GM12872 (cell line): ENCODE results near the gene DPP3.

ENCODE experiments used
- CTCF ChIP-seq: IDR thresholded peaks from 3 replicates; pipeline ENCODE4 v1.5.1; 2011; ENCODE audit warnings: low read depth, mild to moderate bottlenecking, low read length, moderate library complexity; ENCODE audit not compliant: insufficient read depth

DPP3 gene

GRCh38 chr11:66523611-66524010, 43.4 kb downstream of the DPP3 start:
- TF ChIP-seq CTCF: no peak

GRCh38 chr11:66524304-66525040, 44.2 kb downstream of the DPP3 start:
- TF ChIP-seq CTCF: no peak

GRCh38 chr11:66529069-66529468, 48.8 kb downstream of the DPP3 start:
- TF ChIP-seq CTCF: no peak

- no peak for TF ChIP-seq CTCF
These were observed 49.4 kb downstream of the DPP3 start for GRCh38 chr11:66529655-66530054.

GRCh38 chr11:66530927-66531709, 50.9 kb downstream of the DPP3 start:
- no peak for TF ChIP-seq CTCF

- no peak for TF ChIP-seq CTCF
These were observed 51.6 kb downstream of the DPP3 start for GRCh38 chr11:66531841-66532240.

- TF ChIP-seq CTCF: no peak
These were observed 52.5 kb downstream of the DPP3 start for GRCh38 chr11:66532784-66533183.
